Activated CD8-positive, alpha-beta memory T cell treated with anti-CD3 and anti-CD28 coated beads, Interleukin-2, amount 50 U/mL, for 24 hours (primary cell): Measurements from ENCODE around the gene RTL10.

ENCODE experiments used
- DNase-seq: peaks from one replicate; pipeline ENCODE4 v3.0.0-alpha.2; 2020; ENCODE audit errors: extremely low read depth

The RTL10 gene

GRCh38 chr22:19876314-19876940 lies 21.8 kb upstream of the RTL10 start:
- DNase-seq, result no peak

GRCh38 chr22:19875531-19876313 lies 21.0 kb upstream of the RTL10 start:
- no peak for DNase-seq

DNA sequence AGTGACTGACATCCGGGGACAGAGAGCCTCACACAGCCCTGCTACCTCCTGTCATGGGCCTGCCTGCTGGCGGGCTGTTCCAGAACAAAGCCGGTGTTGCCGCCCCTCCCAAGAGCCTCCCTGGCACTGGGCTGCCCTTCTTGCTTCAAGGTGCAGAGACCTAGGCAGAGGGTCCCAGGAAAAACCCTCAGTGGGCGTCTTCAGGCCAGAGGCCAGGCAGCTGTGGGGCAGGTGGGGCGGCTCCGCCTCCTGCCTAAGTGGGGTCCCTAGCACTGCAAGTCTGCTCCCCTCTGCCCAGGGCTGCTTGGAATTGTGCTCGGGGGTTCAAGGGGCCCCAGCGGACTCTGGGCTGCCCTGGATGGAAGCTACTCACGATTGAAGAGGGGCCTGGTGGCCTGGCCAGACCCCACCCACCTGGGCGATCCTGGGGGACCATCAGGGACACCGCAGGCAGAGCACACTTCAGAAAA lies 20.4 kb upstream of the RTL10 start:
- no peak for DNase-seq

DNA sequence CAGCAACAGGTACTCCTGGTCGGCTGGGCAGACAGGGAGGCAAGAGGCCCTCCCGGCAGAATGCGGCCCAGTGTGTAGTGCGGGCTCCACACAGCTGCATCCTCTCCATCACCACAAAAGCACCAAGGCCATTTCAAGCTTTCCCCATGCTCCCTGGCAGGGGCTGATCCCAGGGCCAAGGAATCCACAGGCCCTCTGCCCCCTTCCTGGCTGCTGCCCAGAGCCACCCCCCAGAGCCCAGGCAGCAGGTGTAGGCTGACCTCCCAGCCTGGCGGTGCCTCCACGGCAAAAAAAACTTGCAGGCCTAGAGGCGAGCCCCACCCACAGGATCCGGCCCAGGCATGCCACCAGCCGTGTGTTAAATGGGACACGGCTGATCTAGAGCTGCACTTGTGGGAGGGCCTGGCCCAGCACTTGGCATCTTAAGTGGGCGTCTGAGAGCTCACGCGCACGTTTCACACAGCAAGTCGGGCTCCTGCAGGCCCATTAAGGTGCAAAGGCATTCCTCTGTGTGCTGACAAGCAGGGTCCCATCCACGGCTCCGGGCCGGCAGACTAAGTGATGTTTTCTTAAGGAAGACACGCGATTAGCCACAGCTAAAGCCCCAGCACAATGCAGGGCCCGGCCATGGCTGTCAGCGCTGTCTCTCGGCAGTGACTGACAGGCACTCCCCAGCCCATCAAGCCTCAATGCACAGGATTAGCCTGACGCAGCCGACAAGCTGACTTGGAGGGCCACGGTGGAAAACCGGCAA lies 19.8 kb upstream of the RTL10 start:
- DNase-seq, result no peak

GRCh38 chr22:19873960-19874306 lies 19.3 kb upstream of the RTL10 start:
- DNase-seq, result no peak

DNA sequence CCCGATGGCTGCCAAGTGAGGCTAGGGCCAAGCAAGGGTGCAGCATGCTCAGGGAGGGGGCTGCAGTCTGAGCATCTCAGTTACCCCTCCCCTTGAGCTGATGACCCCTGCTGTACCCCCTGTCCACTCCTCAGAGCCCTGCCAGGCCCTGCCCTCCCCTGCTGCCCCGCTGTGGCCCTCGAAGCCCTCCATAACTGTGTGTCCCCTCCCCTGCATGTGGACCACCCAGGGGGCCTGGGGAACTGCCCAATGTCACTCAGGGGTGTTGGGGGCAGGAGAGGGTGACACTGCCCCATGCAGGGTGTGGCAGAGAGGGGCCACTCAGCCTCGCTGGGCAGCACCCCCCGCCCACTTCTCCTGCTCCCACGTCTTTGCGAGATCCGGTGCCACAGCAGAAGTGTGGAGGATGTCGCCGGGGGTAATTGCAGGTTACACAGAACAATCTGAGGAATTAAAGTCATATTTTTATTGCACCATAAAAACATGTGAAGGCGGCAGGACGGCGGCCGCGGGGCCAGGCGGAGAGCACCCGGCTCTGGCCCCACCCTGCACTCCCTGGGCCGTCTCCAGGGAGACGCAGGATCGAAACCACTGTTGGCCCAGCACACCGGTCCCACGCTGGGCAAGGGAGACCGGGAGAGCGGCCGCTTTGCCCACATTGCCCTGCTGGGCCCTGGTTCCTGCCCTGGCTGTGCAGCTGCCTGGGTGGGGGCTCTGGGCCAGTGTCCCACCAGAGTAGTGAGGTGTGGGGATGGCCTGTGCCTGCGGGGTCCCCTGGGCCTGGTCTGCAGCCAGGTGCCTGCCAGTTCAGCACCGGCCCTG lies 18.7 kb upstream of the RTL10 start:
- DNase-seq, result no peak

- no peak for DNase-seq
Observed at GRCh38 chr22:19872779-19873137, 18.1 kb upstream of the RTL10 start.

- DNase-seq, result no peak
Observed at GRCh38 chr22:19871845-19872778, 17.4 kb upstream of the RTL10 start.

DNA sequence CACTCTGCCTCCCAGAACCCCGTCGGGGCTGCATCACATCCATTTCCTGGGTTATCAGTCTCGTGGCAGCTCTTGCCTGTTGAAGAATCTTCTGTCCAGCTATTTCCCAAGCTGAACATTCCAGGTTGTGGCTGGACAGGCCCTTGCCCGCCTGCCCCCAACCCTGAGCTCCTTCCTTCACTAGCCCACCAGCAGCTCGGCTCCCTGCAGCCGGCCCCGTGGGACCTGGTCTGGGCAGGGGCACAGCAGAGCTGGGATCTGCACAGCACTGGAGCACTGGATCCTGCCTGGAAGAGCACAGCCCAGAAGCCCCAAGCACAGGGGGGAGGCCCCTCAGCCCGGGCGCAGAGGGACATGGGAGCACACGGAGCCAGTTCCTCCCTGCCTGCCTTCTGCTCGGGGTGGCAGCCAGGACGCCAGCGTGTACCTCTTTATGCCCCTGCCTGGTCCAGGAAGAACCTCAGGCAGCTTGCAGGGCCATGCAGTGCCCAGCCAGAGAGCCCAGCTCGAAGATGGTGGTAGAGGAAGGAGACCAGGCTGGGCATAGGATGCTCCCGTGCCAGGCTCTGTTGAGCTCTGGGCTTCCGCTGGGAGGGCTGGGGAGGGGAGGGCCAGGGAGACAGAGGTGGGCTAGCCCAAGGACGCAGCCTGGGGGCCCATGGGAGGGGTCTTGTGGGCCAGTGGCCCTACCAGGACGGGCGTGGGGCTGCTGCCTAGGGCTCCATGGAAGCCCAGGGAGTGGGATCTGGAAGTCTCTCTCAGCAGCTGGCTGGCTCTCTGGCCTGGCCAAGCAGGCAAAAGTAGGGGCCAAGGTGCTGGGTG lies 16.6 kb upstream of the RTL10 start:
- no peak for DNase-seq

DNA sequence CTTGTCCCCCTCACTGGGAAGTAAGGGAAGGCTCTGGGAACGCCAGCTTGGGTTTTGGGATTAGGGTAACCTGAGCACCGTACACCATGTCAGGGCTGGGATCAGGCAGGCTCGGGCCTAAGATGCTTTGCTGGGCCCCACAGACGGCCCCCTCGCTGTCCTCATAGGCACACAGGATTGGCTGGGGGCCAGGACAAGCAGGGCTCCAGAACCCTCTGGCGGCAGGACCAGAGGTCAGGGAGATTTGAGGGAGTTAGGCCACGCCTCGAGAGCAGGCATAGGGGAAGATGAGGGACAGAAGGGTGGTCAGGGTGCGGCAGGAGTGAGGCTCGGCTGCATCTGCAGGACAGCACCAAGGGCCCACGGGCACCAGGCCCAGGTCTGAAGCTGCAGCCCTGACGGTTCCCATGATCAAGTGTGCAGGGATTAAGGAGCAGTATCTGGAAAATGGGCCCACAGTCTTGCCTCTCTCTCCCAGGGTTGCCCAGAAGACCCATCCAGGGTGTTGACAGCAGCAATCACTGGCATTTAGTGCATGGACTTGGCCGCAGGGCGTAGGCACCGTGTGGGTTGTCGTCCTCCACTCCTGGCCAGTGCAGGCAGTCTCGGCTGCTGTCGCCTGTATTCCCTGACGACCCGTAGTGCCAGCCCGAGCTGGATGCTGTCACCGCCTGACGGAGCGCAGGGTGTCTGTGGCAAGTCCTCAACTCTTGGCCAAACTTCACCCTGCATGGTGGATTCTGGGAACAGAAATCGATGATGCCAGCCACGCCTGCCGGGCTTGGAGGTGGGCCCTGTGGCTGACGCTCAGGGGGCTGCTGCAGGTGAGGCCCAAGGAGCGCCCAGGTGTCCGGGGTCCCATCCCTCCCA lies 15.7 kb upstream of the RTL10 start:
- no peak for DNase-seq

- no peak for DNase-seq
Observed at GRCh38 chr22:19869497-19870152, 15.0 kb upstream of the RTL10 start.

- no peak for DNase-seq
Observed at GRCh38 chr22:19868773-19869471, 14.2 kb upstream of the RTL10 start.

DNA sequence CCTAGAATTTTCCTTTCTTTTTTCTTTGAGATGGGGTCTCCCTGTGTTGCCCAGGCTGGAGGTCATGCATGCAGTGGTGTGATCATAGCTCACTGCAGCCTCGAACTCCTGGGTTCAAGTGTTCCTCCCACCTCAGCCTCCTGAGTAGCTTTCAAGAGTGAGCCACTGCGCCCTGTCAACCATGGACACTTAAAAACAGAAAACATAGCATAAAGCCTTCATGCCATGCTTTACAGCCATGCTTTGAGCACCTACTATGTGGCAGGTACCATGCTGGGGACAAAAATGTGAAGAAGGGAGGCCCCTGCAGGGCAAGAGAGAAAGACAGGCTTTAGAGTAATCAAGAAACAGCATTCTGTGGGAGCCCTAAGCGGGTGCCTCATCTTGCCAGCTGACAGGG lies 13.7 kb upstream of the RTL10 start:
- DNase-seq, result no peak

DNA sequence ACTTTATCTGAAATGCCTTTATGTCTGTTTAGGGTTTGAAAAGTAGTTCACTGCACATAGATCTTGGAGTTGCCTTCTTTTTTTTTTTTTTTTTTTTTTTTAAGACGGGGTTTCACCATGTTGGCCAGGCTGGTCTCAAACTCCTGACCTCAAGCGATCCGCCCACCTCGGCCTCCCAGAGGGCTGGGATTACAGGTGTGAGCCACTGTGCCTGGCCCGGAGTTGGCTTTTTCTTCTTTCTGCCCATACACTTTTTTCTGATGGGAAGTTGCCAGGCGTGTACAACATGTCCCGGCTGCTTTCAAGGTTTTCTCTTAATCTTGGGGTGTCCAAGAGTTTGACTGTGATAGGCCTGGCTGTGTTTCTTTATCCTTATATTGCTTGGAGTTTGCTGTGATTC lies 12.9 kb upstream of the RTL10 start:
- no peak for DNase-seq

DNA sequence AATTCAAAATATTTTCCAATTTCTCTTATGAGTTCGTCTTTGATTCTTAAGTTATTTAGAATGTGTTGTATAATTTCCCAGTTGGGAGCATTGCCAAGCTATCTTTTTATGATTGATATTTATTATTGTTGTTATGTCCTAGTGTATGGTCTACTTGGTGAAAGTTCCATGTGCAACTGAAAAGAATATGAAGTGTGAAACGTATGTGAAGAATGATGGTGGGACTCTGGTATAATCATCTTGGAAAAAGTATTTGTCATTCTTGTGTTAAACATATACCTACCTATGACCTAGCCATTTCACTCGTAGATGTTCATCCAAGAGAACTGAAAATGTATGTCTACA lies 12.0 kb upstream of the RTL10 start:
- DNase-seq, result no peak

DNA sequence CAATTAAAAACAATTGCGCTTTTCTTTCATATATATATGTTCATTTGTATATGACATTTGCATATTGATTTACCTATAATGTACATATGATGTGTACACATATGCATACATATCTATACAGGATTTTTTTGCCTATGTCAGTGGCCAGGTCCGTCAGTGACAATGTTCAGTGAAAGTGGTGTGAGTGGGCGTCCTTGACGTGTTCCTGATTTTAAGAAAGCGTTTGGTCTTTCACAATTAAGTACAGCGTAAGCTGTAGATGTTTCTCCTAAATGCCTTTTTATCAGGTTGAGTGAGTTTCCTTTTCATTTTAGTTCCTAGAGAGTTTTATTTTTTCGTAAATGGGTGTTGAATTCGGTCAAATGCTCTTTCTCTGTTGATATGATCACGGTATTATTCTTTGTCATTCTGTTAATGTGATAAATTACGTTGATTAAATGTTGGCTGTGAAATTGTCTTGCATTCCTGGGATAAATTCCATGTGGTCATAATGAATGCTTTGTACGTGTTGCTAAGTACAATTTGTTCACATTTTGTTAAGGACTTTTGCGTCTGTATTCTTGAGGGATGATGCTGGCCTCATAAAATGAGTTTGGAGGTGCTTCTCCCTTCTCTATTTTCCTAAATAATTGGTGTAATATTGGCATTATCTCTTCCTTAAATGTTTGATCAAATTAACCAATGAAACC lies 10.6 kb upstream of the RTL10 start:
- DNase-seq, result no peak

DNA sequence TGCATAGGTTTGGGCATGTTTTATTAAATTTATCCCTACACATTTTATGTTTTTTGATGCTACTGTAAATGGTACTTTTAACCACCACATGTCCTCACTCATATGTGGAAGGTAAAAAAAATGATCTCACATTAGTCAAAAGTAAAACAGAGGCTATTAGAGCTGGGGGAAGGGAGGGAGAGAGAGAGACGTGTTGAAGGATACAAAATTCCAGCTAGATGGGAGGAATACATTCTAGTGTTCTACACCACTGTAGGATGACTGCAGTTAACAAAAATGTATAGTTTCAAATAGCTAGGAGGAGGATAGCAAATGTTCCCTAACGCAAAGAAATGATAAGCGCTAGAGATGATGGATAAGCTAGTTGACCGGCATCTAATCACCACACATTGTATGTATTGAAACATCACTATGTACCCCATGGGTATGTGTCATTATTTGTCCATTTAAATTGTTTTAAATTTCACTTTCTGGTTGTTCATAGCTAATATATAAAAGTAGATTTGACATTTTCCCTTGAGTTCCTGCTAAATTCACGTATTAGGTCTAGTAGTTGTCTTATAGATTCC lies 9.9 kb upstream of the RTL10 start:
- DNase-seq, result no peak
